HCT116 (cell line): ENCODE data around the gene TMEM82. TPM values are rescaled to one million over a fixed set of nuclear protein-coding genes. Genes with fewer than 3 reads are reported as not detected.

Experiments used
- ATAC-seq: fragments of 200-7000 bp; cut with Tn5 transposase; 2 replicates; pipeline ENCODE4 v1.9.1; 2020; ENCODE audit warnings: mild to moderate bottlenecking, moderate library complexity
- BruUV-seq: library from RNA; stranded (reverse); fragments of 400-500 nt; replicated peaks from 2 replicates; lab custom pipeline; 2021; lab: Mats Ljungman, UMichigan
- CTCF ChIA-PET: fragments of 300-600 bp; sonication (Branson Sonifier 250); formaldehyde crosslinking; loops from one replicate; lab custom pipeline; 2021; ENCODE audit warnings: antibody characterized with exemption; lab: Charles Lee
- POLR2A ChIA-PET: fragments of 300-600, 350-600 bp; sonication (Branson Sonifier 250); formaldehyde crosslinking; loops from one replicate; lab custom pipeline; 2021; ENCODE audit warnings: antibody characterized with exemption; lab: Charles Lee
- RAD21 ChIA-PET, 2 experiments: fragments of 300-600 bp; sonication (Branson Sonifier 250); formaldehyde crosslinking; loops; one replicate each; lab custom pipeline; 2023; ENCODE audit warnings: low total read pairs in 2 of 2; ENCODE audit not compliant: uncharacterized antibody in 2 of 2, unreplicated experiment in 2 of 2, low non-redundant PET in 1 of 2; lab: Charles Lee
- DNase-seq: peaks from one replicate; pipeline ENCODE4 v3.0.0-alpha.2; 2010; ENCODE audit warnings: low read depth, low spot score
- H2AFZ ChIP-seq: fragments of 200-600 bp; shearing (Covaris generic), sonication (generic); 2 replicates; pipeline ENCODE4 v1.6.1; 2017; ENCODE audit warnings: low read depth, mixed run types, mixed read lengths, antibody characterized with exemption, low read length; ENCODE audit not compliant: poor library complexity, severe bottlenecking
- H3K27ac ChIP-seq: 2 replicates; pipeline ENCODE4 v1.5.1; 2012; ENCODE audit warnings: low read depth, low read length
- H3K27me3 ChIP-seq: fragments of 200-600 bp; sonication (generic); 2 replicates; pipeline ENCODE4 v1.6.1; 2016; ENCODE audit warnings: mixed run types, low read length, mixed read lengths; ENCODE audit not compliant: insufficient read depth
- H3K36me3 ChIP-seq, 2 experiments: fragments of 200-500 bp in 1 of 2; fragments of 200-600 bp in 1 of 2; sonication (Bioruptor generic) in 1 of 2; sonication (generic) in 1 of 2; 2 replicates each; pipeline versions ENCODE4 v1.5.1 to v1.6.1; 2014 to 2016; ENCODE audit warnings: low read length in 2 of 2, inconsistent platforms in 1 of 2, mixed read lengths in 1 of 2, mixed run types in 1 of 2; ENCODE audit not compliant: insufficient read depth in 2 of 2, control insufficient read depth in 1 of 2
- H3K4me1 ChIP-seq, 2 experiments: fragments of 200-600 bp in 1 of 2; sonication (generic) in 1 of 2; 2 replicates each; pipeline versions ENCODE4 v1.5.1 to v1.6.1; 2012 to 2017; ENCODE audit warnings: low read length in 2 of 2, inconsistent platforms in 1 of 2, mild to moderate bottlenecking in 1 of 2, mixed read lengths in 1 of 2, mixed run types in 1 of 2, moderate library complexity in 1 of 2; ENCODE audit not compliant: insufficient read depth in 2 of 2, control insufficient read depth in 1 of 2
- H3K4me2 ChIP-seq: fragments of 200-600 bp; sonication (generic); 2 replicates; pipeline ENCODE4 v1.6.1; 2017; ENCODE audit warnings: mixed run types, low read length, mixed read lengths
- H3K4me3 ChIP-seq, 2 experiments: fragments of 200-600 bp in 1 of 2; sonication (generic) in 1 of 2; replicated peaks in 1 of 2; 2 replicates each; pipeline ENCODE4 v1.5.1; 2011 to 2016; ENCODE audit warnings: low read length in 2 of 2, control low read depth in 1 of 2, low read depth in 1 of 2, mild to moderate bottlenecking in 1 of 2, mixed read lengths in 1 of 2, mixed run types in 1 of 2
- H3K79me2 ChIP-seq: fragments of 200-600 bp; sonication (generic); 2 replicates; pipeline ENCODE4 v1.6.1; 2017; ENCODE audit warnings: mild to moderate bottlenecking, mixed run types, low read length, moderate library complexity, mixed read lengths; ENCODE audit not compliant: insufficient read depth
- H3K9ac ChIP-seq: fragments of 200-600 bp; sonication (generic); 2 replicates; pipeline ENCODE4 v1.6.1; 2016; ENCODE audit warnings: low read length, mixed read lengths
- H3K9me2 ChIP-seq: fragments of 200-600 bp; sonication (generic), shearing (Covaris generic); 2 replicates; pipeline ENCODE4 v1.6.1; 2017; ENCODE audit warnings: mixed run types, mild to moderate bottlenecking, moderate library complexity; ENCODE audit not compliant: insufficient read depth
- H3K9me3 ChIP-seq, 2 experiments: fragments of 200-500 bp in 1 of 2; fragments of 200-600 bp in 1 of 2; sonication (Bioruptor generic) in 1 of 2; sonication (generic) in 1 of 2; 2 replicates each; pipeline ENCODE4 v1.6.1; 2014 to 2017; ENCODE audit warnings: low read length in 2 of 2, mixed read lengths in 2 of 2, inconsistent platforms in 1 of 2, low read depth in 1 of 2, mild to moderate bottlenecking in 1 of 2, mixed run types in 1 of 2, moderate library complexity in 1 of 2; ENCODE audit not compliant: control insufficient read depth in 1 of 2, insufficient read depth in 1 of 2
- H4K20me1 ChIP-seq: fragments of 200-600 bp; sonication (generic), shearing (Covaris generic); 2 replicates; pipeline ENCODE4 v1.6.1; 2017; ENCODE audit warnings: mixed run types, mild to moderate bottlenecking, moderate library complexity; ENCODE audit not compliant: insufficient read depth
- CBX3 ChIP-seq: IDR thresholded peaks from 2 replicates; pipeline ENCODE4 v1.6.1; 2012; ENCODE audit warnings: low read depth
- CEBPB ChIP-seq: IDR thresholded peaks from 2 replicates; pipeline ENCODE4 v1.6.1; 2012; ENCODE audit warnings: low read depth
- EZH2 ChIP-seq: fragments of 200-600 bp; sonication (generic); IDR thresholded peaks from 2 replicates; pipeline ENCODE4 v1.6.1; 2017; ENCODE audit warnings: antibody characterized with exemption, mixed run types
- EZH2phosphoT487 ChIP-seq: fragments of 200-600 bp; IDR thresholded peaks from 2 replicates; pipeline ENCODE4 v1.6.1; 2018; ENCODE audit warnings: antibody characterized with exemption, borderline replicate concordance
- FOSL1 ChIP-seq: IDR thresholded peaks from 2 replicates; pipeline ENCODE4 v1.6.1; 2012; ENCODE audit warnings: low read depth
- JUND ChIP-seq: IDR thresholded peaks from 2 replicates; pipeline ENCODE4 v1.6.1; 2012
- MAX ChIP-seq: IDR thresholded peaks from 2 replicates; pipeline ENCODE4 v1.6.1; 2012
- POLR2A ChIP-seq: IDR thresholded peaks from 2 replicates; pipeline ENCODE4 v1.7.0; 2011; ENCODE audit warnings: borderline replicate concordance; ENCODE audit not compliant: insufficient read depth, insufficient read length; ENCODE audit errors: extremely low read depth
- POLR2AphosphoS5 ChIP-seq: IDR thresholded peaks from 2 replicates; pipeline ENCODE4 v1.6.1; 2011; ENCODE audit warnings: mild to moderate bottlenecking, low read depth, low read length, moderate library complexity
- RAD21 ChIP-seq: IDR thresholded peaks from 2 replicates; pipeline ENCODE4 v1.6.1; 2012; ENCODE audit warnings: low read depth, mild to moderate bottlenecking
- SIN3A ChIP-seq: IDR thresholded peaks from 2 replicates; pipeline ENCODE4 v1.6.1; 2012; ENCODE audit warnings: low read depth
- SP1 ChIP-seq: IDR thresholded peaks from 2 replicates; pipeline ENCODE4 v1.6.1; 2012; ENCODE audit warnings: low read depth
- TCF7L2 ChIP-seq: IDR thresholded peaks from 2 replicates; pipeline ENCODE4 v1.7.0; 2011; ENCODE audit warnings: borderline replicate concordance, inconsistent platforms; ENCODE audit not compliant: insufficient read depth, insufficient read length; ENCODE audit errors: extremely low read depth
- ZBTB33 ChIP-seq: IDR thresholded peaks from 2 replicates; pipeline ENCODE4 v1.6.1; 2011; ENCODE audit warnings: mild to moderate bottlenecking, low read length, moderate library complexity; ENCODE audit not compliant: insufficient replicate concordance; ENCODE audit errors: extremely low read depth
- ZFX ChIP-seq: fragments of 450-650 bp; IDR thresholded peaks from 2 replicates; pipeline ENCODE4 v1.6.1; 2017
- intact Hi-C: fragments of 100-400 bp; cut with micrococcal nuclease; formaldehyde crosslinking; loops from 2 replicates; pipeline ENCODE4 v1.10.0; 2022
- total RNA-seq: library from RNA; stranded (reverse); gene quantifications from one replicate; pipeline ENCODE4 v1.2.1, GENCODE V29; 2021; ENCODE audit not compliant: unreplicated experiment

The TMEM82 gene
- total RNA-seq, 1 experiment from 2014 or later = not detected

GRCh38 chr1:15717418-15718125, 24.7 kb upstream of the TMEM82 start:
- TF ChIP-seq SIN3A (no peak), CBX3 (no peak), SP1 (no peak), EZH2 (no peak), JUND (no peak), POLR2AphosphoS5 (no peak), TCF7L2 (no peak), MAX (no peak), EZH2phosphoT487 (no peak), FOSL1 (no peak), ZBTB33 (no peak), RAD21 (no peak), POLR2A (no peak), ZFX (no peak), CEBPB (no peak)
- ChIA-PET CTCF (no interaction called here), POLR2A (no interaction called here), RAD21 (interaction anchor here in 1 of 2 experiments (0.6 kb wide), 1 partner anchor 242 kb away, joined by 4 read pairs; no protein-coding TSS in a partner anchor)
- Histone ChIP-seq H4K20me1 (no peaks in the 10 kb centered on the region), H3K27me3 (no peaks in the 10 kb centered on the region), H3K36me3 (peaks cover 0 to 3% of the 10 kb centered on the region in 2 experiments; a peak in 1 of 4 replicates), H3K4me1 (no peaks in the 10 kb centered on the region), H3K9ac (no peak overlapping the region), H3K4me2 (no peak overlapping the region), H3K79me2 (no peaks in the 10 kb centered on the region), H3K27ac (no peak overlapping the region), H3K9me3 (no peaks in the 10 kb centered on the region), H3K4me3 (no peak overlapping the region), H3K9me2 (no peaks in the 10 kb centered on the region), H2AFZ (no peak overlapping the region)
- ATAC-seq (no peak), DNase-seq (no peak)
- no TSS peak for BruUV-seq
- intact Hi-C loops = no loop called here
